ENCODE data around the gene CABP5. TPM values are rescaled to one million over a fixed set of nuclear protein-coding genes. Genes with fewer than 3 reads are reported as not detected.

CABP5 gene
- total and polyA plus RNA-seq, 10 of the 15 experiments (the other 5 are each of a cell fraction or from before 2014, with no cell fraction given): not detected

GRCh38 chr19:48059331-48059730 lies 15.5 kb upstream of the CABP5 start:
- Histone ChIP-seq H3K27me3 (replicated peaks in 1 of 2; ENCODE audit: control insufficient read depth in 2 of 2, insufficient read depth in 2 of 2, low read length in 1 of 2) (no peaks in the 10 kb centered on the region), H3K4me2 (ENCODE audit: control insufficient read depth, insufficient read depth) (no peak overlapping the region), H4K20me1 (ENCODE audit: control insufficient read depth, insufficient read depth) (no peaks in the 10 kb centered on the region), H3K4me3 (no peak overlapping the region), H3K36me3 (ENCODE audit: control insufficient read depth in 2 of 2, insufficient read depth in 2 of 2, low read length in 1 of 2) (no peaks in the 10 kb centered on the region), H3K27ac (ENCODE audit: control insufficient read depth, insufficient read depth) (no peak overlapping the region), H3K9me3 (replicated peaks; ENCODE audit: control insufficient read depth, insufficient read depth, low read length) (no peaks in the 10 kb centered on the region), H3K4me1 (ENCODE audit: control insufficient read depth, insufficient read depth, low read length) (no peaks in the 10 kb centered on the region), H2AFZ (ENCODE audit: control insufficient read depth, low read depth, low read length) (no peak overlapping the region), H3K79me2 (ENCODE audit: control insufficient read depth, insufficient read depth, low read length) (no peaks in the 10 kb centered on the region), H3K9ac (ENCODE audit: control insufficient read depth, insufficient read depth, low read length) (no peak overlapping the region)
- BruUV-seq (replicated peaks): no TSS peak
- ChIA-PET POLR2A (no interaction called here), CTCF (no interaction called here), RAD21 (ENCODE audit: unreplicated experiment) (no interaction called here), SMC1A (ENCODE audit: uncharacterized antibody, unreplicated experiment) (no interaction called here)
- no peak for ATAC-seq
- in situ Hi-C loops (cut with MboI): no loop called here
- TF ChIP-seq ESRRA (IDR thresholded peaks at IDR 0.05; ENCODE audit: low read length) (no peak), SMC3 (IDR thresholded peaks at IDR 0.05; ENCODE audit: borderline replicate concordance, low read length) (no peak), BCLAF1 (IDR thresholded peaks at IDR 0.05) (no peak), STAT1 (conservative IDR thresholded peaks at IDR 0.05) (no peak)
- WGBS (ENCODE audit: insufficient coverage, insufficient replicate concordance, low lambda C conversion rate, missing lambda C conversion rate): 60% methylated on average over 6 of the region's 6 CpGs
- no peak for FAIRE-seq
- no peak for DNase-seq (ENCODE audit: low read depth, low spot score)
- intact Hi-C loops (cut with micrococcal nuclease; ENCODE audit: unreplicated experiment): no loop called here

GRCh38 chr19:48053856-48054255 lies 10.0 kb upstream of the CABP5 start:
- Histone ChIP-seq H3K36me3 (ENCODE audit: control insufficient read depth in 2 of 2, insufficient read depth in 2 of 2, low read length in 1 of 2) (no peaks in the 10 kb centered on the region), H3K79me2 (ENCODE audit: control insufficient read depth, insufficient read depth, low read length) (no peaks in the 10 kb centered on the region), H3K4me1 (ENCODE audit: control insufficient read depth, insufficient read depth, low read length) (no peaks in the 10 kb centered on the region), H3K9me3 (replicated peaks; ENCODE audit: control insufficient read depth, insufficient read depth, low read length) (no peaks in the 10 kb centered on the region; the same call in 2 of the 3 replicates), H3K9ac (ENCODE audit: control insufficient read depth, insufficient read depth, low read length) (no peak overlapping the region), H3K4me3 (no peak overlapping the region), H3K4me2 (ENCODE audit: control insufficient read depth, insufficient read depth) (no peak overlapping the region), H4K20me1 (ENCODE audit: control insufficient read depth, insufficient read depth) (no peaks in the 10 kb centered on the region), H2AFZ (ENCODE audit: control insufficient read depth, low read depth, low read length) (no peak overlapping the region), H3K27me3 (replicated peaks in 1 of 2; ENCODE audit: control insufficient read depth in 2 of 2, insufficient read depth in 2 of 2, low read length in 1 of 2) (no peaks in the 10 kb centered on the region), H3K27ac (ENCODE audit: control insufficient read depth, insufficient read depth) (no peak overlapping the region)
- in situ Hi-C loops (cut with MboI): no loop called here
- intact Hi-C loops (cut with micrococcal nuclease; ENCODE audit: unreplicated experiment): no loop called here
- POLR2A ChIA-PET: no interaction called here
- WGBS (ENCODE audit: insufficient coverage, insufficient replicate concordance, low lambda C conversion rate, missing lambda C conversion rate): 12% methylated on average over 5 of the region's 5 CpGs
- RAD21 ChIA-PET (ENCODE audit: unreplicated experiment): no interaction called here
- CTCF ChIA-PET: no interaction called here
- ATAC-seq (no peak), DNase-seq (ENCODE audit: low read depth, low spot score) (no peak), FAIRE-seq (no peak)
- SMC1A ChIA-PET (ENCODE audit: uncharacterized antibody, unreplicated experiment): no interaction called here
- BruUV-seq (replicated peaks): no TSS peak
- TF ChIP-seq ZNF384 (IDR thresholded peaks at IDR 0.05; ENCODE audit: borderline replicate concordance, low read depth, low read length): no peak
- no peak for TF ChIP-seq NFXL1 (IDR thresholded peaks at IDR 0.05; ENCODE audit: borderline replicate concordance)
- TF ChIP-seq EP300 (IDR thresholded peaks at IDR 0.05; ENCODE audit: borderline replicate concordance in 1 of 2, control insufficient read depth in 1 of 2, low read depth in 2 of 2, low read length in 2 of 2): no peak
- no peak for TF ChIP-seq RELA (IDR thresholded peaks at IDR 0.05; ENCODE audit: borderline replicate concordance, partially characterized antibody)
- no peak for TF ChIP-seq PAX5 (IDR thresholded peaks at IDR 0.05; ENCODE audit: borderline replicate concordance, low read depth, low read length)
- TF ChIP-seq ZNF207 (IDR thresholded peaks at IDR 0.05; ENCODE audit: borderline replicate concordance): no peak
- no peak for TF ChIP-seq PKNOX1 (IDR thresholded peaks at IDR 0.05)
- TF ChIP-seq NFYB (IDR thresholded peaks at IDR 0.05; ENCODE audit: insufficient read depth, low read depth, low read length): no peak
- no peak for TF ChIP-seq ASH2L (IDR thresholded peaks at IDR 0.05; ENCODE audit: borderline replicate concordance, low read depth)
- no peak for TF ChIP-seq NBN (IDR thresholded peaks at IDR 0.05)

All from GM12878 (cell line).